ENCODE data around the gene OVOL2.

OVOL2 gene

DNA sequence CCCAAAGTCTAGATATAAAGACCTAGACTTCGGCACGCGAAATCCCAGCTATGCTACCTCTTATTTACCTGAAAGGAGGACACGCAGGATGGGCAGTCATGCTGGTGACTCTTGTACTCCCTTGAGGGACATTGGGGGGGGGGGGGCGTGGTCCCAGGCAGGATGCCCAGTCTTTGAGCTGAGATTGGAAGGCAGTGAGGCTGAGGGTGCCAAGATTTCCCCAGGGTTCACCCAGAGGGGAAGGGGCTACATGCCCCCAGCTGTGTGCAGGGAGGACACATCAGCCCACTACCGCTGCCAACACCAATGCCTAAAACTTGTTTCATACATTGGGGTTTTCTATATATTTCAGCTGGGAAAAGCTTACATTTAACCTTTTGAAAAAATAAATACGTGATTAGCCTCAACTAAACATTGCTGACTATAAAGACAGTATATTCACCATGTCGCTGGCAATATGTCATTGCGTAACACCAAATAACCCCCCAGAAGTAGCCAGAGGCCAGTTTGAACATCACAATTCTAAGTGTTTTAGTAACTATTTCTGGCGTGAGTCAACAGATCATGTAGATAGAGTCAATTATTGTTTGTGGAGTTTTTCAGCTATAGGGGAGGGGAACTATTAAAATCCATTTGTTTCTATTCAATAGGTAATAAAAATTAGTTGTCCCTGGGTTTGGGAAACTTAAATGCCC, 67.3 kb downstream of the OVOL2 start:
- Histone ChIP-seq H3K9ac (ENCODE audit: low read length) (no peak overlapping the region), H3K27ac (ENCODE audit: low read depth, low read length) (no peak overlapping the region), H4K20me1 (ENCODE audit: low read depth, low read length) (0 out of 2 replicates have a peak, but pooled peaks cover 3% of the 10 kb centered on the region), H2AFZ (ENCODE audit: low read depth, low read length, severe bottlenecking) (no peak overlapping the region), H3K79me2 (ENCODE audit: insufficient read depth, low read length) (peaks cover 22% of the 10 kb centered on the region), H3K9me2 (replicated peaks; ENCODE audit: insufficient read depth, low read length) (no peaks in the 10 kb centered on the region), H3F3A (ENCODE audit: insufficient read depth) (peaks cover 10% of the 10 kb centered on the region; the same call in 1 of the 2 replicates), H3K36me3 (ENCODE audit: low read length) (peaks cover 12% of the 10 kb centered on the region), H3K9me3 (ENCODE audit: insufficient read depth, low read length) (no peaks in the 10 kb centered on the region), H3K27me3 (ENCODE audit: low read length) (no peaks in the 10 kb centered on the region), H3K4me3 (ENCODE audit: insufficient read depth, low read length, poor library complexity, severe bottlenecking) (no peak overlapping the region), H3K4me2 (ENCODE audit: low read depth, low read length, poor library complexity, severe bottlenecking) (no peak overlapping the region)
- TF ChIP-seq EZH2phosphoT487 (conservative IDR thresholded peaks at IDR 0.05; ENCODE audit: low read length) = no peak
- TF ChIP-seq, protein P1, sequence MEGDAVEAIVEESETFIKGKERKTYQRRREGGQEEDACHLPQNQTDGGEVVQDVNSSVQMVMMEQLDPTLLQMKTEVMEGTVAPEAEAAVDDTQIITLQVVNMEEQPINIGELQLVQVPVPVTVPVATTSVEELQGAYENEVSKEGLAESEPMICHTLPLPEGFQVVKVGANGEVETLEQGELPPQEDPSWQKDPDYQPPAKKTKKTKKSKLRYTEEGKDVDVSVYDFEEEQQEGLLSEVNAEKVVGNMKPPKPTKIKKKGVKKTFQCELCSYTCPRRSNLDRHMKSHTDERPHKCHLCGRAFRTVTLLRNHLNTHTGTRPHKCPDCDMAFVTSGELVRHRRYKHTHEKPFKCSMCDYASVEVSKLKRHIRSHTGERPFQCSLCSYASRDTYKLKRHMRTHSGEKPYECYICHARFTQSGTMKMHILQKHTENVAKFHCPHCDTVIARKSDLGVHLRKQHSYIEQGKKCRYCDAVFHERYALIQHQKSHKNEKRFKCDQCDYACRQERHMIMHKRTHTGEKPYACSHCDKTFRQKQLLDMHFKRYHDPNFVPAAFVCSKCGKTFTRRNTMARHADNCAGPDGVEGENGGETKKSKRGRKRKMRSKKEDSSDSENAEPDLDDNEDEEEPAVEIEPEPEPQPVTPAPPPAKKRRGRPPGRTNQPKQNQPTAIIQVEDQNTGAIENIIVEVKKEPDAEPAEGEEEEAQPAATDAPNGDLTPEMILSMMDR (IDR thresholded peaks at IDR 0.05; ENCODE audit: insufficient read depth, low read length, poor library complexity, severe bottlenecking) = no peak

DNA sequence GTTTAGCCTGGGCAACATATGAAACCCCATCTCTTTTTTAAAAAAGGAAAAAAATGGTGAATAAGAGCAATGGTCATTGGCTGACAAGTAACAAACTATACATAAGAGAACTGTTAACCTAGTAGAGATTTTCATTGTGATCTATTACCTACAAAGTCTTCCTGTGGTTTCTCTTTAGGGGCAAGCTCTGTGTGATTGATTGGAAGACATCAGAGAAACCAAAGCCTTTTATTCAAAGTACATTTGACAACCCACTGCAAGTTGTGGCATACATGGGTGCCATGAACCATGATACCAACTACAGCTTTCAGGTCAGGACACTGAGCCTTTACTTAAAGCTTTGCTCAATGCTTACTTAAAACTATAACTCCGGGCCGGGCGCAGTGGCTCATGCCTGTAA, 69.7 kb downstream of the OVOL2 start:
- peaks cover 44% of the 10 kb centered on the region for H3K79me2 ChIP-seq (ENCODE audit: insufficient read depth, low read length)
- H3K9me3 ChIP-seq (ENCODE audit: insufficient read depth, low read length) = no peaks in the 10 kb centered on the region
- peaks cover 10% of the 10 kb centered on the region; the same call in 1 of the 2 replicates for H4K20me1 ChIP-seq (ENCODE audit: low read depth, low read length)
- H3K27me3 ChIP-seq (ENCODE audit: low read length) = no peaks in the 10 kb centered on the region
- H3K4me2 ChIP-seq (ENCODE audit: low read depth, low read length, poor library complexity, severe bottlenecking) = no peak overlapping the region
- no peak overlapping the region for H2AFZ ChIP-seq (ENCODE audit: low read depth, low read length, severe bottlenecking)
- H3K27ac ChIP-seq (ENCODE audit: low read depth, low read length) = no peak overlapping the region
- no peak overlapping the region for H3K4me3 ChIP-seq (ENCODE audit: insufficient read depth, low read length, poor library complexity, severe bottlenecking)
- H3F3A ChIP-seq (ENCODE audit: insufficient read depth) = peaks cover 6% of the 10 kb centered on the region; the same call in 1 of the 2 replicates
- no peak overlapping the region for H3K9ac ChIP-seq (ENCODE audit: low read length)
- peaks cover 17% of the 10 kb centered on the region for H3K36me3 ChIP-seq (ENCODE audit: low read length)
- TF ChIP-seq, protein P1 (IDR thresholded peaks at IDR 0.05; ENCODE audit: insufficient read depth, low read length, poor library complexity, severe bottlenecking) = no peak
- TF ChIP-seq EZH2phosphoT487 (conservative IDR thresholded peaks at IDR 0.05; ENCODE audit: low read length) = no peak
- no peaks in the 10 kb centered on the region for H3K9me2 ChIP-seq (replicated peaks; ENCODE audit: insufficient read depth, low read length)

DNA sequence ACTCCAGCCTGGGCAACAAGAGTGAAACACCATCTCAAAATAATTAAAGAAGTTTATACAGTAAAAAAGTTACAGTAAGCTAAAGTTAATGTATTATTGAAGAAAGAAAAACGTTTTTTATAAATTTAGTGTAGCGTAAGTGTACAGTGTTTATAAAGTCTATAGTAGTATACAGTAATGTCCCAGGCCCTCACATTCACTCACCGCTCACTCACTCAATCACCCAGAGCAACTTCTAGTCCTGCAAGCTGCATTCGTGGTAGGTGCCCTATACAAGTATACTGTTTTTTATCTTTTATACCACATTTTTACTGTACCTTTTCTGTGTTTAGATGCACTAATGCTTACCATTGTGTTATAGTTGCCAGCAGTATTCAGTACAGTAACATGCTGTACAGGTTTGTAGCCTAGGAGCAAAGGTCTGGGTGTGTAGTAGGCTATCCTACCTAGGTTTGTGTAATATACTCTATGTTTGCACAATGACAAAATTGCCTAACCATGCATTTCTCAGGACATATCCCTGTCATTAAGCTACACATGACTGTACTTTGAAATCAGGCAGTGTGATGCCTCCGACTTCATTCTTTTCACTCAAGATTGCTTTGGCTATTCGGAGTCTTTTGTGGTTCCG, 72.2 kb downstream of the OVOL2 start:
- H3K27ac ChIP-seq (ENCODE audit: low read depth, low read length) = no peak overlapping the region
- H3K79me2 ChIP-seq (ENCODE audit: insufficient read depth, low read length) = peaks cover 67% of the 10 kb centered on the region
- TF ChIP-seq, protein P1 (IDR thresholded peaks at IDR 0.05; ENCODE audit: insufficient read depth, low read length, poor library complexity, severe bottlenecking) = no peak
- TF ChIP-seq EZH2phosphoT487 (conservative IDR thresholded peaks at IDR 0.05; ENCODE audit: low read length) = no peak
- H3K4me3 ChIP-seq (ENCODE audit: insufficient read depth, low read length, poor library complexity, severe bottlenecking) = no peak overlapping the region
- H3K4me2 ChIP-seq (ENCODE audit: low read depth, low read length, poor library complexity, severe bottlenecking) = no peak overlapping the region
- H3K9ac ChIP-seq (ENCODE audit: low read length) = no peak overlapping the region
- no peak overlapping the region for H2AFZ ChIP-seq (ENCODE audit: low read depth, low read length, severe bottlenecking)
- H3K36me3 ChIP-seq (ENCODE audit: low read length) = peaks cover 17% of the 10 kb centered on the region
- peaks cover 5% of the 10 kb centered on the region; the same call in 1 of the 2 replicates for H3F3A ChIP-seq (ENCODE audit: insufficient read depth)
- peaks cover 16% of the 10 kb centered on the region for H4K20me1 ChIP-seq (ENCODE audit: low read depth, low read length)
- no peaks in the 10 kb centered on the region for H3K9me2 ChIP-seq (replicated peaks; ENCODE audit: insufficient read depth, low read length)
- no peaks in the 10 kb centered on the region for H3K27me3 ChIP-seq (ENCODE audit: low read length)
- no peaks in the 10 kb centered on the region for H3K9me3 ChIP-seq (ENCODE audit: insufficient read depth, low read length)

Data from SU-DHL-6 (cell line).